Right ventricle myocardium inferior (tissue), 1 donor: ENCODE data around the gene ZNF48. TPM values are rescaled to one million over a fixed set of nuclear protein-coding genes. Genes with fewer than 3 reads are reported as not detected.
A peak's percentile ranks its signal among the peaks of the same experiment; 100 is the strongest.

Experiments used
- ATAC-seq: fragments of 200-7000 bp; cut with Tn5 transposase; one replicate; pipeline ENCODE4 v1.9.1; 2020; ENCODE audit warnings: mild to moderate bottlenecking, moderate library complexity
- DNase-seq: peaks from one replicate; pipeline ENCODE4 v3.0.0; 2021; ENCODE audit errors: missing footprints
- intact Hi-C: fragments of 100-400 bp; cut with DNase I; formaldehyde crosslinking; loops from one replicate; pipeline ENCODE4 v1.11.0; 2022
- total RNA-seq: library from RNA; stranded (reverse); fragmentation: NEBNext Ultra II Directional; extraction: Animal tissue kit (Norgen Biotek cat#: 25700); gene quantifications from one replicate; pipeline ENCODE4 v1.2.1, GENCODE V29; 2021
- donor health status: DM: no; HTN: yes; CAD: no; lungs with severe emphysema.

Gene ZNF48
- total RNA-seq, 1 donor from 2014 or later = 5.3 TPM

- peak; percentile 21 for DNase-seq
- intact Hi-C loops = no loop called here
Observed at GRCh38 chr16:30397776-30398660, 2.8 kb downstream of the ZNF48 start.

GRCh38 chr16:30398661-30399434 is 3.6 kb downstream of the ZNF48 start:
- intact Hi-C loops = no loop called here
- ATAC-seq = no peak
- no peak for DNase-seq

More at GRCh38 chr16:30397776-30398660, 2.8 kb downstream of the ZNF48 start:
- no peak for ATAC-seq

GRCh38 chr16:30399435-30400186 is 4.4 kb downstream of the ZNF48 start:
- intact Hi-C loops = no loop called here
- no peak for ATAC-seq
- DNase-seq = no peak

- DNase-seq = no peak
- no peak for ATAC-seq
- intact Hi-C loops = no loop called here
Observed at GRCh38 chr16:30401768-30402425, 6.7 kb downstream of the ZNF48 start.

GRCh38 chr16:30406795-30407101 is 11.5 kb downstream of the ZNF48 start:
- no peak for ATAC-seq
- intact Hi-C loops = loop anchor here (5.0 kb wide), 1 partner anchor 309 kb away; the partner anchor contains the start of gene YPEL3
- DNase-seq = no peak

GRCh38 chr16:30407102-30407803 is 12.0 kb downstream of the ZNF48 start, which contains the start of gene ZNF771:
Gene ZNF771, plus strand, starts transcription at chr16:30407606. Its CDS starts 448 bp downstream, at chr16:30408054.
- DNase-seq (peak; percentile 97), ATAC-seq (peak; percentile 97)
- intact Hi-C loops = loop anchor here (5.0 kb wide), 1 partner anchor 310 kb away; the partner anchor contains the start of gene YPEL3

- peak; percentile 24 for ATAC-seq
- no peak for DNase-seq
- intact Hi-C loops = loop anchor here (5.0 kb wide), 1 partner anchor 311 kb away; the partner anchor contains the start of gene YPEL3
Observed at GRCh38 chr16:30407804-30408534, 12.7 kb downstream of the ZNF48 start.

GRCh38 chr16:30409125-30410060 is 14.2 kb downstream of the ZNF48 start:
- ATAC-seq = peak; percentile 79
- intact Hi-C loops = loop anchor here (5.0 kb wide), 1 partner anchor 312 kb away; the partner anchor contains the start of gene YPEL3

GRCh38 chr16:30413112-30413806 is 18.0 kb downstream of the ZNF48 start:
- ATAC-seq (no peak), DNase-seq (no peak)
- intact Hi-C loops = no loop called here

More at GRCh38 chr16:30409125-30410060, 14.2 kb downstream of the ZNF48 start:
- DNase-seq = peak; percentile 92

GRCh38 chr16:30414159-30414558 is 18.9 kb downstream of the ZNF48 start:
- DNase-seq (no peak), ATAC-seq (no peak)
- intact Hi-C loops = no loop called here

GRCh38 chr16:30416047-30416603 is 20.9 kb downstream of the ZNF48 start:
- no peak for ATAC-seq
- no peak for DNase-seq
- intact Hi-C loops = no loop called here

- ATAC-seq = no peak
- intact Hi-C loops = no loop called here
- DNase-seq = no peak
Observed at GRCh38 chr16:30416624-30417528, 21.7 kb downstream of the ZNF48 start.

- intact Hi-C loops = no loop called here
- DNase-seq = peak; percentile 92
- ATAC-seq = peak; percentile 94
Observed at GRCh38 chr16:30417529-30418349, 22.5 kb downstream of the ZNF48 start.
